ENCODE results near the gene CPM. TPM values are rescaled to one million over a fixed set of nuclear protein-coding genes. Genes with fewer than 3 reads are reported as not detected.

Gene CPM
- total and polyA plus RNA-seq, 2 of the 4 experiments (the other 2 are of a cell fraction): 2.0 to 8.8 TPM

GRCh38 chr12:68977909-68978610 lies 45.1 kb upstream of the CPM start:
- CTCF ChIA-PET: no interaction called here
- POLR2A ChIA-PET (ENCODE audit: unreplicated experiment): no interaction called here

More at GRCh38 chr12:68977909-68978610, 45.1 kb upstream of the CPM start:
- Histone ChIP-seq H4K20me1 (ENCODE audit: insufficient read depth, low read length) (no peaks in the 10 kb centered on the region), H3K36me3 (ENCODE audit: control insufficient read depth, insufficient read depth, low read length) (no peaks in the 10 kb centered on the region), H3K4me1 (ENCODE audit: control insufficient read depth, insufficient read depth, low read length) (peaks cover 4% of the 10 kb centered on the region), H2BK20ac (ENCODE audit: low read depth, low read length) (no peak overlapping the region), H3K4ac (ENCODE audit: low read depth, low read length) (no peak overlapping the region), H3K9me3 (ENCODE audit: control insufficient read depth, insufficient read depth, low read length) (no peaks in the 10 kb centered on the region), H2AK5ac (ENCODE audit: low read depth, low read length) (no peak overlapping the region), H3K4me2 (ENCODE audit: low read depth, low read length) (no peak overlapping the region), H3K27me3 (ENCODE audit: control insufficient read depth, insufficient read depth, low read length) (no peaks in the 10 kb centered on the region), H3K23ac (ENCODE audit: low read depth, low read length) (no peak overlapping the region), H2BK15ac (ENCODE audit: low read depth, low read length) (no peak overlapping the region), H4K5ac (ENCODE audit: low read depth, low read length) (no peak overlapping the region), H3K4me3 (ENCODE audit: insufficient read depth, low read depth, low read length) (no peak overlapping the region), H3K79me1 (ENCODE audit: low read depth in 1 of 2, low read length in 2 of 2) (no peaks in the 10 kb centered on the region), H3K14ac (replicated peaks; ENCODE audit: low read depth, low read length) (no peak overlapping the region; the same call in 1 of the 2 replicates), H2AFZ (replicated peaks; ENCODE audit: low read length, poor library complexity) (peak overlapping the region; percentile 8), H4K91ac (ENCODE audit: insufficient read depth, low read depth, low read length) (no peak overlapping the region), H3K18ac (ENCODE audit: low read depth, low read length) (peak overlapping the region; percentile 72; the same call in 1 of the 2 replicates), H2BK5ac (ENCODE audit: low read depth, low read length, poor library complexity, severe bottlenecking) (no peak overlapping the region), H3K9ac (ENCODE audit: low read depth, low read length) (no peak overlapping the region), H4K8ac (ENCODE audit: low read depth in 2 of 2, low read length in 2 of 2) (no peak overlapping the region), H2AK9ac (replicated peaks; ENCODE audit: low read depth, low read length, poor library complexity) (no peak overlapping the region), H3K56ac (ENCODE audit: extremely low read depth, insufficient read depth, low read length) (no peak overlapping the region), H3K9me1 (ENCODE audit: insufficient read depth, low read length) (no peaks in the 10 kb centered on the region; the same call in 1 of the 2 replicates), H2BK120ac (ENCODE audit: low read depth, low read length) (no peak overlapping the region), H3K27ac (ENCODE audit: insufficient read depth, low read length) (no peak overlapping the region)
- ATAC-seq (ENCODE audit: low read depth): no peak
- TF ChIP-seq MAFK (IDR thresholded peaks at IDR 0.05; ENCODE audit: low read depth, low read length): no peak
- TF ChIP-seq NFE2L2 (IDR thresholded peaks at IDR 0.05; ENCODE audit: low read depth, low read length): no peak
- no peak for TF ChIP-seq CHD1 (IDR thresholded peaks at IDR 0.05; ENCODE audit: low read depth, low read length)
- TF ChIP-seq SMC3 (IDR thresholded peaks at IDR 0.05; ENCODE audit: low read depth, low read length): no peak
- no peak for TF ChIP-seq CEBPB (IDR thresholded peaks at IDR 0.05; ENCODE audit: low read depth, low read length)
- no peak for TF ChIP-seq RCOR1 (IDR thresholded peaks at IDR 0.05; ENCODE audit: insufficient replicate concordance, low read length)
- no peak for TF ChIP-seq FOS (IDR thresholded peaks at IDR 0.05; ENCODE audit: low read depth, low read length)
- TF ChIP-seq CTCF (conservative IDR thresholded peaks at IDR 0.05; ENCODE audit: low read depth, low read length): no peak
- no peak for TF ChIP-seq MAZ (IDR thresholded peaks at IDR 0.05; ENCODE audit: borderline replicate concordance, low read depth, low read length)
- no peak for TF ChIP-seq RAD21 (IDR thresholded peaks at IDR 0.05; ENCODE audit: low read length)
- dilution Hi-C loops (cut with HindIII; ENCODE audit: low sequenced_read_pairs, unreplicated experiment) (no loop called here), in situ Hi-C loops (cut with MboI; ENCODE audit: low sequenced_read_pairs) (no loop called here), intact Hi-C loops (cut with micrococcal nuclease) (no loop called here)
- DNase-seq: no peak
- no CpG with 5 or more reads among the region's 1 CpG for WGBS, 2 experiments (ENCODE audit: extremely low coverage in 2 of 2, insufficient read length in 1 of 2)
- no TSS peak for BruUV-seq (replicated peaks)
